GM12874 (cell line): ENCODE results near the gene HYAL1.

ENCODE experiments used
- CTCF ChIP-seq: IDR thresholded peaks from 2 replicates; pipeline ENCODE4 v1.5.1; 2011; ENCODE audit warnings: low read depth, mild to moderate bottlenecking, control low read depth, low read length, moderate library complexity; ENCODE audit not compliant: insufficient read depth

The HYAL1 gene

DNA sequence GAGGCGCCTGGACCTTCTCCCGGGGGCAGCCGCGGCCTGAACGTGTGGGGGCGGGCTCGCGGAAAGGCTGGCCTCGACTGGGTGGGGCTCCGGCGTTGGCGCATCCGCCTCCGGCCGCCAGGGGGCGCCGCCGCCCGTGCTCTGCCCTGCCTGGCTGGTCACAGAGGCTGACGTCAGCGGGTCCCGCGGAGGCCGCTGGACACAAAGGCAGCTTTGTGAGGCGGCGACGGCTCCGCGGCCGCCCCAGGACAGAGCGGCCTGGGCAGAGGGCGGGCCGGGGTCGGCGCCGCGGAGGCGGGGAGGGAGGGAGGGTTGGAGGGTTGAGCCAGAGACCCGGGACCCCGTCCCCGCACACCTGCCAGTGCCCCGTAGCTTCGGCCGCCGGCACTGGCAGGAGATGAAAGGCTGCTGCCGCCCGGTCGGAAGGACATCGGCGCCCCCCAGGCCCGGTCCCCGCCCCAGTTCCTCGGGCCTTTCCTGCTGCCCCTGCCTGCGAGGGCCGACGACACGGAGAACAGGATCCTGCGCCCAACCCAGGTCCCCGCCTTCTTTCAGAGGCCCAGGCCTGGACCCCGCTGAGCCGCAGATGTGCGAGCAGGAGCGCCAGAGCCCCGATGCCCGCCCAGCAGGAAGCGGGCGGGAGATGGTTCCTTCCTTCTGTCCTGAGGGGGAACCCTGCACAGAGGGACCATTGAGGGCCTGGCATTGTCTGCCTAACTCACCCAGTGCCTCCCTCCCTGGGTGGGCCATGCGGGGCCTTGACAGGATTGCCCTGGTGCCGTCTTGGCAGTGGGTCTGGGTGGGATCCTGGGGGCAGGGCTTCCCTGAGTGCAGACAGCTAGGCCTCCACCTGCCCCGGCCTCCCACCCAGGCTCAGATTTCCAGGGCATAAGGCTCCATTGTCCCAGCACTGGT lies 43.1 kb downstream of the HYAL1 start:
- peak; percentile 100 for TF ChIP-seq CTCF

DNA sequence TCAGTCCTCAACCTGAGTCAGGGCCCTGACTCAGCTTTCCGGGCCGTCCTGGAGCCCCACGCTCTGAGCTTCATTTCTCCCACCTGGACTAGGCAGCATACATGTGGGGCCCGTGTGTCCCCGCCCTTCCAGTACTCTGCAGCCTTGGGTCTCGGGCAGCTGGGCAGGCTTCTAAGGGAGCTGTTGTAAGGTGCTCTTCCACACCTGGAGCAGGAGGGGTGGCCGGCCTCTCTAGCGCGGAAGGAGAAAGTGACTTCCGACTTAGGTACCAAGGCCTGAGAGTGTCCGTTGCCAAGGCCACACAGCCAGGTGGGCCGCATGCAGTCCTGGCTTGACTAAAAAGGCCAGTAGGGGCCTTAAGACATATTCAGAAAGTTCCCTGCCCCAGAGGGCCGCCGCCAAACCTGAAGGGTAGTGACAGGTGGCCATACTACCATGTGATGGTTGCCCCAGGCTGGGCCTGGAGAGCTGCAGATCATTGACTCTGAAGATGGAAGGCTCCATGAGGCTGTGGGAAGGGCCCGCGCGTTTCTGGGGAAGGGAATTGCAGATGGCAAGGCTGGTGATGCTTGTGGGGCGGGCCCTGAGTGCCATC lies 43.8 kb downstream of the HYAL1 start:
- no peak for TF ChIP-seq CTCF

DNA sequence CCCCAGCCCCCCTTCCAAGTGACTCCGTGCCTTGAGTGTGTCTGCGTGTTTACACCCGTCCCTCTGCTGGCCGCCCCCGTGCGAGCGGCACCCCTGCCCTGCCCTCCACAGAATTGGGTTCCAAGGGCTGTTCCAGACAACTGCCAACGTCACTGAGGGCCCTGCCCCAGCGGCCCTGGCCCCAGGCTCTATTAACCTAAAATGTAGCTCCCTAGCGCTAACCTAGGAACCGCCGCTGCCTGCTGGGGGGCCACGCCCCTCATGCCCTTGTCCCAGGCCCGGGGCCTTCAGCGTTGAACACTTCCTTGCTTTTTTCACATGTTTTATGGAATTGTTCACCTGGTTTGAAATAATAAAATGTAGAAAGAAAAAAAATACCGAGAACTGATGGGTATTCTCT lies 44.4 kb downstream of the HYAL1 start:
- no peak for TF ChIP-seq CTCF

DNA sequence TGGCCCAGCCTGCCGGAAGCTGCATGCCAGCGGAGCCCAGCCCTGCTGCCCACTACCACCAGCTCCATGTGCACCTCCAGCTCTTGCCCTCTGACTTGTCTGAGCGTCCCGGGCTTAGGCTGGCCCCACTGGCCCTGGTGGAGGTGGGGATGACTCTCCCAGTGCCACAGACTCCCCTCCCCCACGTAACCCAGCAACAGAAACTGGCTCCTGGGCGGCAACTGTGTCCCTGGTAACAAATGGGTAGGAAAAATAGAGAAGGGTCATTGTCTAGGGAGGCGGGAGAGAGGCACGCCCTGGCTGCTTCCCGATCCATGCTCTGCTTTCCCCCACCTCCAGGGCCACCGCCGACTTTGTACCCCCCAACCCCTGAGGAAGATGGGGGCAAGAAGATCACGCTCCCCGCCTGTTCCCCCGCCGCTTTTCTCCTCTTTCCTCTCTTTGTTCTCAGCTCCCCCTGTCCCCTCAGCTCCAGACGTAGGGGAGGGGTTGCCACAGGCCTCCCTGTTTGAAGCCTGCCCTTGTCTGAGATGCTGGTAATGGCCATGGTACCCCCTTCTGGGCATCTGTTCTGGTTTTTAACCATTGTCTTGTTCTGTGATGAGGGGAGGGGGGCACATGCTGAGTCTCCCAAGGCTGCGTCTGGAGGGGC lies 45.2 kb downstream of the HYAL1 start:
- no peak for TF ChIP-seq CTCF

- peak; percentile 60 for TF ChIP-seq CTCF
Observed at GRCh38 chr3:50256978-50257890, 46.1 kb downstream of the HYAL1 start.

- no peak for TF ChIP-seq CTCF
Observed at GRCh38 chr3:50255251-50255615, 48.1 kb downstream of the HYAL1 start.
